SK-N-MC (cell line): ENCODE data around the gene CNPY1.

Source experiments
- EZH2 ChIP-seq: fragments of 200-600 bp; sonication (generic); IDR thresholded peaks from one replicate; pipeline ENCODE4 v1.6.1; 2017; ENCODE audit warnings: antibody characterized with exemption
- FOXP2 ChIP-seq: optimal IDR thresholded peaks from 2 replicates; pipeline ENCODE3; 2011; ENCODE audit warnings: mild to moderate bottlenecking, moderate library complexity; ENCODE audit not compliant: insufficient read depth; ENCODE audit errors: extremely low read length, control extremely low read depth
- POLR2AphosphoS5 ChIP-seq: IDR thresholded peaks from 2 replicates; pipeline ENCODE4 v1.6.1; 2012; ENCODE audit warnings: mild to moderate bottlenecking, low read depth, low read length, borderline replicate concordance

GRCh38 chr7:155527664-155528063, 18.7 kb downstream of the CNPY1 start:
- no peak for TF ChIP-seq POLR2AphosphoS5
- TF ChIP-seq EZH2 = no peak
- TF ChIP-seq FOXP2 = no peak
